Neural cell (in vitro differentiated cells): ENCODE measurements around the gene ADGRD1. TPM values are rescaled to one million over a fixed set of nuclear protein-coding genes. Genes with fewer than 3 reads are reported as not detected.

Experiments
- H2AFZ ChIP-seq: fragments of 200-600, 300-800 bp; sonication (generic), shearing (Covaris generic); 2 replicates; pipeline ENCODE4 v1.6.0; 2014; ENCODE audit warnings: low read depth, mild to moderate bottlenecking, antibody characterized with exemption, low read length, moderate library complexity
- H3F3A ChIP-seq: fragments of 200-600 bp; shearing (Covaris generic); 2 replicates; pipeline ENCODE4 v1.6.1; 2016; ENCODE audit warnings: mild to moderate bottlenecking, moderate library complexity, mixed read lengths, antibody characterized with exemption, low read length; ENCODE audit not compliant: insufficient read depth, poor library complexity, severe bottlenecking
- H3K27ac ChIP-seq: fragments of 200-600, 300-800 bp; sonication (generic), shearing (Covaris generic); 2 replicates; pipeline ENCODE4 v1.5.1; 2014; ENCODE audit warnings: mild to moderate bottlenecking, low read length, moderate library complexity
- H3K27me3 ChIP-seq: fragments of 300-800, 200-600 bp; sonication (generic), shearing (Covaris generic); 2 replicates; pipeline ENCODE4 v1.6.0; 2014; ENCODE audit warnings: mild to moderate bottlenecking, low read depth, low read length, moderate library complexity; ENCODE audit not compliant: insufficient read depth
- H3K36me3 ChIP-seq: fragments of 300-800, 200-600 bp; sonication (generic), shearing (Covaris generic); 2 replicates; pipeline ENCODE4 v1.5.1; 2014; ENCODE audit warnings: mild to moderate bottlenecking, antibody characterized with exemption, low read length, moderate library complexity; ENCODE audit not compliant: insufficient read depth
- H3K4me2 ChIP-seq: fragments of 300-800, 200-600 bp; sonication (generic), shearing (Covaris generic); 2 replicates; pipeline ENCODE4 v1.6.0; 2014; ENCODE audit warnings: mild to moderate bottlenecking, low read length
- H3K4me3 ChIP-seq: fragments of 300-800, 200-600 bp; sonication (generic), shearing (Covaris generic); 2 replicates; pipeline ENCODE4 v1.5.1; 2014; ENCODE audit warnings: mild to moderate bottlenecking, low read length, moderate library complexity
- H3K79me2 ChIP-seq: fragments of 200-600 bp; shearing (Covaris generic); replicated peaks from 2 replicates; pipeline ENCODE4 v1.6.0; 2014; ENCODE audit warnings: mild to moderate bottlenecking, low read length, moderate library complexity; ENCODE audit not compliant: insufficient read depth
- H3K9ac ChIP-seq: fragments of 300-800, 200-600 bp; sonication (generic), shearing (Covaris generic); 2 replicates; pipeline ENCODE4 v1.6.1; 2016; ENCODE audit warnings: mild to moderate bottlenecking, low read length, mixed read lengths
- H3K9me2 ChIP-seq: fragments of 200-600 bp; shearing (Covaris generic); 2 replicates; pipeline ENCODE4 v1.6.1; 2016; ENCODE audit warnings: mild to moderate bottlenecking, low read length, mixed read lengths; ENCODE audit not compliant: insufficient read depth
- H3K9me3 ChIP-seq: fragments of 200-600, 300-800 bp; sonication (generic), shearing (Covaris generic); 2 replicates; pipeline ENCODE4 v1.6.1; 2016; ENCODE audit warnings: mild to moderate bottlenecking, mixed run types, low read length, moderate library complexity, mixed read lengths
- H4K20me1 ChIP-seq: fragments of 200-600 bp; shearing (Covaris generic); 2 replicates; pipeline ENCODE4 v1.6.1; 2016; ENCODE audit warnings: mild to moderate bottlenecking, mixed run types; ENCODE audit not compliant: insufficient read depth
- EP300 ChIP-seq: fragments of 450-650 bp; conservative IDR thresholded peaks from 2 replicates; pipeline ENCODE4 v1.6.1; 2014; ENCODE audit warnings: antibody characterized with exemption, mild to moderate bottlenecking, moderate library complexity; ENCODE audit not compliant: poor library complexity, severe bottlenecking
- EZH2 ChIP-seq: fragments of 200-600, 300-800 bp; shearing (Covaris generic), sonication (generic); IDR thresholded peaks from 2 replicates; pipeline ENCODE4 v1.6.1; 2014; ENCODE audit warnings: antibody characterized with exemption, low read length, borderline replicate concordance, mild to moderate bottlenecking; ENCODE audit not compliant: insufficient read depth, poor library complexity, severe bottlenecking
- MXI1 ChIP-seq: fragments of 450-650 bp; conservative IDR thresholded peaks from 2 replicates; pipeline ENCODE4 v1.6.1; 2014; ENCODE audit warnings: antibody characterized with exemption, mild to moderate bottlenecking; ENCODE audit not compliant: poor library complexity, severe bottlenecking
- POLR2AphosphoS5 ChIP-seq: IDR thresholded peaks from 2 replicates; pipeline ENCODE4 v1.6.1; 2012
- RAD21 ChIP-seq: fragments of 450-650 bp; conservative IDR thresholded peaks from 2 replicates; pipeline ENCODE4 v1.6.1; 2014; ENCODE audit warnings: antibody characterized with exemption, mild to moderate bottlenecking, moderate library complexity
- SMC3 ChIP-seq: fragments of 450-650 bp; conservative IDR thresholded peaks from 2 replicates; pipeline ENCODE4 v1.6.1; 2014; ENCODE audit warnings: antibody characterized with exemption, mild to moderate bottlenecking, moderate library complexity; ENCODE audit not compliant: poor library complexity
- TAF1 ChIP-seq: IDR thresholded peaks from 2 replicates; pipeline ENCODE4 v1.6.1; 2012; ENCODE audit warnings: low read depth
- polyA plus RNA-seq: library from polyadenylated mRNA; depleted of rRNA; stranded (reverse); fragments of >200 nt; gene quantifications from 2 replicates; pipeline ENCODE4 v1.2.3, GENCODE V29; 2014
- TF ChIP-seq, protein P1 (sequence below): fragments of 450-650 bp; IDR thresholded peaks from 2 replicates; pipeline ENCODE4 v1.5.1; 2014; ENCODE audit warnings: antibody characterized with exemption, mild to moderate bottlenecking, moderate library complexity; ENCODE audit not compliant: poor library complexity, severe bottlenecking
- TF ChIP-seq, protein P2 (sequence below): IDR thresholded peaks from 2 replicates; pipeline ENCODE4 v1.6.1; 2012; ENCODE audit warnings: borderline replicate concordance

The ADGRD1 gene
- polyA plus RNA-seq, 1 donor from 2014 or later: 1.7 TPM

DNA sequence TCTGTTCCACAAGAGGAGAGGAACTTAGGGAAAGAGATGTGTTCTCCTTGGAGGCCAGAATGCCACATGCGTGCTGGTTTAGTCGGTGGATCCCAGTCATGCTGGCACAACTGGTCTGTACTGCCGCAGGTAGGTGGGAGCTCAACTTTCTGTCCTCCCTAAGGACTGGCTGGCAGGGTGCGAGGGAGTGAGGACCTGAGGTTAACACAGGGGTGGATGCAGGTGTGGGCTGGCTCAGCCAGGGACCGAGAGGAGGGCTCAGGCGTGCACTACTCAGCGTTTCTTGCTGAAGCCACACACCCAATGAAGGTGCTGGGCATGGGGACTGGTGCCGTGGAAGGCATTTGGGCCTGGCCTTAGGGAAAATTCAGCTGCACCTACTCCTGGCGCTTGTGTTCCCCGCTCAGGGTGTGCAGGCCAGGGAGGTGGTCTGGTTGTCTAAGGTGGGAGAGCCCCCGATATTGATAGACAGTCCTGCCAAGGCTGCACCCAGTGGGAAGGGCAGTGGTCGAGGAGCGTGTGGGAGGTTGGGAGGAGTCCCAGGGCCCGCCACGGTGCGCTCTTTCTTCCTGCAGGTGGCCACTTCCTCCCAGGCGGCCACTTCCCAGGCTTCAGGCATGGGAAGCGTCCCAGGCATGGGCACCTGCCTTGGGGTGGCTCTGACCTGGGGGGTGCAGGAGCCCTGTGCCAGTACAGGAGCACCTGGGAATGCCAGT lies 138.4 kb downstream of the ADGRD1 start:
- H3K9me3 ChIP-seq: no peaks in the 10 kb centered on the region
- no peaks in the 10 kb centered on the region for H4K20me1 ChIP-seq
- no peak overlapping the region for H3K27ac ChIP-seq
- no peaks in the 10 kb centered on the region for H3K27me3 ChIP-seq
- no peak overlapping the region for H3K4me2 ChIP-seq
- no peak overlapping the region for H3K4me3 ChIP-seq
- no peaks in the 10 kb centered on the region for H3K36me3 ChIP-seq
- H3K9ac ChIP-seq: no peak overlapping the region
- H3K9me2 ChIP-seq: no peaks in the 10 kb centered on the region
- TF ChIP-seq POLR2AphosphoS5 (no peak), EP300 (no peak), TAF1 (no peak), MXI1 (no peak), EZH2 (no peak), RAD21 (no peak), SMC3 (no peak)
- TF ChIP-seq, protein P1, sequence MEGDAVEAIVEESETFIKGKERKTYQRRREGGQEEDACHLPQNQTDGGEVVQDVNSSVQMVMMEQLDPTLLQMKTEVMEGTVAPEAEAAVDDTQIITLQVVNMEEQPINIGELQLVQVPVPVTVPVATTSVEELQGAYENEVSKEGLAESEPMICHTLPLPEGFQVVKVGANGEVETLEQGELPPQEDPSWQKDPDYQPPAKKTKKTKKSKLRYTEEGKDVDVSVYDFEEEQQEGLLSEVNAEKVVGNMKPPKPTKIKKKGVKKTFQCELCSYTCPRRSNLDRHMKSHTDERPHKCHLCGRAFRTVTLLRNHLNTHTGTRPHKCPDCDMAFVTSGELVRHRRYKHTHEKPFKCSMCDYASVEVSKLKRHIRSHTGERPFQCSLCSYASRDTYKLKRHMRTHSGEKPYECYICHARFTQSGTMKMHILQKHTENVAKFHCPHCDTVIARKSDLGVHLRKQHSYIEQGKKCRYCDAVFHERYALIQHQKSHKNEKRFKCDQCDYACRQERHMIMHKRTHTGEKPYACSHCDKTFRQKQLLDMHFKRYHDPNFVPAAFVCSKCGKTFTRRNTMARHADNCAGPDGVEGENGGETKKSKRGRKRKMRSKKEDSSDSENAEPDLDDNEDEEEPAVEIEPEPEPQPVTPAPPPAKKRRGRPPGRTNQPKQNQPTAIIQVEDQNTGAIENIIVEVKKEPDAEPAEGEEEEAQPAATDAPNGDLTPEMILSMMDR: no peak
- TF ChIP-seq, protein P2, sequence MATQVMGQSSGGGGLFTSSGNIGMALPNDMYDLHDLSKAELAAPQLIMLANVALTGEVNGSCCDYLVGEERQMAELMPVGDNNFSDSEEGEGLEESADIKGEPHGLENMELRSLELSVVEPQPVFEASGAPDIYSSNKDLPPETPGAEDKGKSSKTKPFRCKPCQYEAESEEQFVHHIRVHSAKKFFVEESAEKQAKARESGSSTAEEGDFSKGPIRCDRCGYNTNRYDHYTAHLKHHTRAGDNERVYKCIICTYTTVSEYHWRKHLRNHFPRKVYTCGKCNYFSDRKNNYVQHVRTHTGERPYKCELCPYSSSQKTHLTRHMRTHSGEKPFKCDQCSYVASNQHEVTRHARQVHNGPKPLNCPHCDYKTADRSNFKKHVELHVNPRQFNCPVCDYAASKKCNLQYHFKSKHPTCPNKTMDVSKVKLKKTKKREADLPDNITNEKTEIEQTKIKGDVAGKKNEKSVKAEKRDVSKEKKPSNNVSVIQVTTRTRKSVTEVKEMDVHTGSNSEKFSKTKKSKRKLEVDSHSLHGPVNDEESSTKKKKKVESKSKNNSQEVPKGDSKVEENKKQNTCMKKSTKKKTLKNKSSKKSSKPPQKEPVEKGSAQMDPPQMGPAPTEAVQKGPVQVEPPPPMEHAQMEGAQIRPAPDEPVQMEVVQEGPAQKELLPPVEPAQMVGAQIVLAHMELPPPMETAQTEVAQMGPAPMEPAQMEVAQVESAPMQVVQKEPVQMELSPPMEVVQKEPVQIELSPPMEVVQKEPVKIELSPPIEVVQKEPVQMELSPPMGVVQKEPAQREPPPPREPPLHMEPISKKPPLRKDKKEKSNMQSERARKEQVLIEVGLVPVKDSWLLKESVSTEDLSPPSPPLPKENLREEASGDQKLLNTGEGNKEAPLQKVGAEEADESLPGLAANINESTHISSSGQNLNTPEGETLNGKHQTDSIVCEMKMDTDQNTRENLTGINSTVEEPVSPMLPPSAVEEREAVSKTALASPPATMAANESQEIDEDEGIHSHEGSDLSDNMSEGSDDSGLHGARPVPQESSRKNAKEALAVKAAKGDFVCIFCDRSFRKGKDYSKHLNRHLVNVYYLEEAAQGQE: no peak
- H2AFZ ChIP-seq: no peak overlapping the region
- no peaks in the 10 kb centered on the region for H3F3A ChIP-seq
- no peaks in the 10 kb centered on the region for H3K79me2 ChIP-seq

DNA sequence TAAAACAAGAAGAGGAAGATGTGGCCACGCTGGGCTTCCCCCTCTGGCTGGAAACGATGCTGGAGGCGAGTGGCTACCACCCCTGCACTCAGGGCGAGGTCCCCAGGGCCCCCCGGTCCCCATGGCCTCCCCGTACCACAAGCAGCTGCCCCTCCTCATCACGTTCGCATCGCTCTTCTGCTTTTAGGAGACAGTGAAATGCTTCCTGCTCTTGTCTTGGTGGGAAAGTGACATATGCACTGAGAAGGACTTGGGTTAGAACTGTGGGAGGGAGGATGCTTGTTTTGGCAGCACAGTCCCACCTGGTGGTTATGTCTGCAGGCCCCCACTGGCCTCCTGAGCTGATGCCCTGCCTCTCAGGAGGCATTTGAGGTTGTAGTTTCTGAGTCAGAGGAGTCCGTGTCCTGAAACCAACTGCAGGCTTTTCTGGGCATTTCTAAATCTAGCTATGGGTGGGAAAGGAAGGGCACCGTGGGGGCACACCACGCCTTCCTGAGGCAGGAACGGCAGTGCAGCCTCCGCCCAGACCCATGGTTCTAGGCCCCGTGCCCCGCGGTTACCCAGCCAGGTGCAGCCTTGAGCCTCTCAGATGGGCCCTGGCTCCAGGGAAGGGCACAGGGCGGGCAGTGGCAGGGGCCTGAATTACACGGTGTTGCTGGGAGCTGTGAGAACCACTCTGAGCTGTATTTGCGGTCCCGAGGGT lies 139.3 kb downstream of the ADGRD1 start:
- no peaks in the 10 kb centered on the region for H4K20me1 ChIP-seq
- no peak overlapping the region for H3K9ac ChIP-seq
- no peaks in the 10 kb centered on the region for H3K9me3 ChIP-seq
- H2AFZ ChIP-seq: no peak overlapping the region
- no peaks in the 10 kb centered on the region for H3K27me3 ChIP-seq
- no peaks in the 10 kb centered on the region for H3K36me3 ChIP-seq
- H3K4me2 ChIP-seq: no peak overlapping the region
- H3F3A ChIP-seq: no peaks in the 10 kb centered on the region
- no peak for TF ChIP-seq EZH2
- no peaks in the 10 kb centered on the region for H3K9me2 ChIP-seq
- H3K79me2 ChIP-seq: no peaks in the 10 kb centered on the region
- H3K27ac ChIP-seq: no peak overlapping the region
- H3K4me3 ChIP-seq: no peak overlapping the region
